WERI-Rb-1 (cell line): Measurements from ENCODE around the gene SNRPE.
"Not testable (repeated sequence)": the region's sequence is repeated elsewhere in the genome, so short reads cannot be mapped to it uniquely, and the experiment has no call there.

ENCODE experiments used
- DNase-seq: peaks from one replicate; pipeline ENCODE4 v3.0.0-alpha.2; 2020
- H3K27ac ChIP-seq: fragments of 250-450 bp; sonication (Bioruptor Pico); 2 replicates; pipeline ENCODE4 v1.5.1; 2020; ENCODE audit warnings: mild to moderate bottlenecking, moderate library complexity
- H3K27me3 ChIP-seq: fragments of 250-450 bp; sonication (Bioruptor Pico); 2 replicates; pipeline ENCODE4 v1.5.1; 2021; ENCODE audit warnings: mild to moderate bottlenecking, low read depth, moderate library complexity; ENCODE audit not compliant: insufficient read depth, severe bottlenecking
- H3K36me3 ChIP-seq: fragments of 250-450 bp; sonication (Bioruptor Pico); 2 replicates; pipeline ENCODE4 v1.5.1; 2020; ENCODE audit warnings: mild to moderate bottlenecking, moderate library complexity
- H3K4me3 ChIP-seq: 2 replicates; pipeline ENCODE4 v1.5.1; 2011; ENCODE audit warnings: low read depth, mild to moderate bottlenecking, control low read depth, low read length
- H3K9me3 ChIP-seq: fragments of 250-450 bp; sonication (Bioruptor Pico); 2 replicates; pipeline ENCODE4 v1.5.1; 2021; ENCODE audit warnings: mild to moderate bottlenecking, moderate library complexity; ENCODE audit not compliant: severe bottlenecking
- TF ChIP-seq, protein P1 (sequence below): IDR thresholded peaks from 2 replicates; pipeline ENCODE4 v1.5.1; 2011; ENCODE audit warnings: low read depth, mild to moderate bottlenecking, control low read depth, inconsistent platforms, low read length

The SNRPE gene

DNA sequence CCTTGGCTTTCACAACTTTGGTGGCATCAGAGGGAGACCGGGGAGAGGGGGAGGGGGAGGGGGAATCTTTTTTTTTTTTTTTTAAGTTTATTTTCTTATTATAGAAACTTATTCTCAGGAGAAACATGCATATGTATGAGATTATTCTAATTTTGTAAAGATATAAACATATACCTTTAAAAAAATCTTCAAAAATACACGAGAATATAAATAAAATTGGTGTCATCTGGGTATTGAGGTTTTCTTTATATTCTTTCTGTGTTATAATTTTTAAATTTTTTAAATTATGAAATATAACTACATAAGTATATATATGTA, 18.9 kb upstream of the SNRPE start:
- DNase-seq: no peak
- Histone ChIP-seq H3K9me3 (peaks cover 3% of the 10 kb centered on the region), H3K36me3 (peaks cover 89% of the 10 kb centered on the region), H3K4me3 (no peak overlapping the region), H3K27ac (no peak overlapping the region), H3K27me3 (no peaks in the 10 kb centered on the region)
- TF ChIP-seq, protein P1, sequence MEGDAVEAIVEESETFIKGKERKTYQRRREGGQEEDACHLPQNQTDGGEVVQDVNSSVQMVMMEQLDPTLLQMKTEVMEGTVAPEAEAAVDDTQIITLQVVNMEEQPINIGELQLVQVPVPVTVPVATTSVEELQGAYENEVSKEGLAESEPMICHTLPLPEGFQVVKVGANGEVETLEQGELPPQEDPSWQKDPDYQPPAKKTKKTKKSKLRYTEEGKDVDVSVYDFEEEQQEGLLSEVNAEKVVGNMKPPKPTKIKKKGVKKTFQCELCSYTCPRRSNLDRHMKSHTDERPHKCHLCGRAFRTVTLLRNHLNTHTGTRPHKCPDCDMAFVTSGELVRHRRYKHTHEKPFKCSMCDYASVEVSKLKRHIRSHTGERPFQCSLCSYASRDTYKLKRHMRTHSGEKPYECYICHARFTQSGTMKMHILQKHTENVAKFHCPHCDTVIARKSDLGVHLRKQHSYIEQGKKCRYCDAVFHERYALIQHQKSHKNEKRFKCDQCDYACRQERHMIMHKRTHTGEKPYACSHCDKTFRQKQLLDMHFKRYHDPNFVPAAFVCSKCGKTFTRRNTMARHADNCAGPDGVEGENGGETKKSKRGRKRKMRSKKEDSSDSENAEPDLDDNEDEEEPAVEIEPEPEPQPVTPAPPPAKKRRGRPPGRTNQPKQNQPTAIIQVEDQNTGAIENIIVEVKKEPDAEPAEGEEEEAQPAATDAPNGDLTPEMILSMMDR: no peak

DNA sequence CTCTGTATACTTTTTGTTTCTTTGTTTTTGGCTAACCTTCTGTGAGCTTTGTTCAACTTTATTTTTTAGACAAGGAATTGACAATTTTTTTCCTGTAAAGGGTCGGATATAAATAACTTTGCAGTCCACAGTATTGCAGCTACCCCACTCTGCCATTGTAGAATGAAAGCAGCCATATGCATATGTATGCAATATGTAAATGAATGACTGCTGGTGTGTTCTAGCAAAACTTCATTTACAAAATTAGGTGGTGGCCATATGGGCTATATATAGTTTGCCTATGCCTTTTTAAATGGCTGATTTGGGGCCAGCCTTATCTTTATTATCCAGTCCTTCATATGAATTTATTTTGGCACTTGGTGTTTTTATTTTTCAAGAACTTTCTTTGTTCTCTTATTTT, 18.0 kb upstream of the SNRPE start:
- TF ChIP-seq, protein P1: no peak
- no peak overlapping the region for H3K27ac ChIP-seq

DNA sequence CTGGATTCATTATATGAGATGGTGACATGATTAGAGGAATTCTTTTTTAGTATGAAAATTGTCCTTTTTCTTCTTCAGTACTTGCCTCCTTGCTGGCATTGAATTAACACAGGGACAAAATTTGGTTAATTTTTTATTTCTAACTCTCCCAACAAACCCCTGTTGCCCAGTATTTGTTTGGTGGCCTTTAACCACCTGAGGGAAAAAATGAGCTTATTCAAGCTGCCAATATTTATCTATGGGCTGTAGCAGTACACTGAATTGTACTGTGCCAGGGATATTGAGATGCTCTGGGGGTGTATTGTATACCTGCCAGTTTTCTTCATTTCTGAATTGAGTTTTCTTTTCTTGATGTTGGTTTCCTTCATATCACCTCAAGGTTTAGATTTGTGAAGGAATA, 8.3 kb upstream of the SNRPE start:
- peaks cover 72% of the 10 kb centered on the region for H3K36me3 ChIP-seq
- H3K9me3 ChIP-seq, H3K4me3 ChIP-seq, DNase-seq, H3K27ac ChIP-seq, H3K27me3 ChIP-seq: not testable (repeated sequence)

More for the DNA sequence above, 18.0 kb upstream of the SNRPE start:
- DNase-seq: no peak
- Histone ChIP-seq H3K27me3 (no peaks in the 10 kb centered on the region), H3K36me3 (peaks cover 89% of the 10 kb centered on the region), H3K4me3 (no peak overlapping the region), H3K9me3 (peaks cover 3% of the 10 kb centered on the region)

DNA sequence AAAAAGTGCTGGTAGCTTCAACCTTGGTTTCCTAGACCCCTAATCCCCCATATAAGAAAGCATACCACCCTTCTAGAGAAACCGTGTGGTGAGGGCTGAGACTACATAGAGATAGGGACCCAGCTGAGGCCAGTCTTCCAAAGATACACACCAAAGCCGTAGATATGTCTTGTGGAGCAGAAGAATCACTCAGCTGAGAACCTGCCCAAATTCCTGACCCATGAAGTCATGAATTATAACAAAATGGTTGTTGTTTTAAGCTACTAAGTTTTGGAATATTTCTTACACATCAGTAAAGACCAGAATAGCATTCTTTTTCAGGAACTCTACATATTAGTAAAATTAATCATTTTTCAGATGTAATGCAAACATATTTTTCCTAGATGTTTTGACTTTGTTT, 3.3 kb upstream of the SNRPE start:
- peaks cover 43% of the 10 kb centered on the region for H3K36me3 ChIP-seq
- no peak overlapping the region for H3K27ac ChIP-seq
- no peak overlapping the region for H3K4me3 ChIP-seq
- no peaks in the 10 kb centered on the region for H3K9me3 ChIP-seq
- no peak for DNase-seq
- TF ChIP-seq, protein P1: no peak
- H3K27me3 ChIP-seq: no peaks in the 10 kb centered on the region

DNA sequence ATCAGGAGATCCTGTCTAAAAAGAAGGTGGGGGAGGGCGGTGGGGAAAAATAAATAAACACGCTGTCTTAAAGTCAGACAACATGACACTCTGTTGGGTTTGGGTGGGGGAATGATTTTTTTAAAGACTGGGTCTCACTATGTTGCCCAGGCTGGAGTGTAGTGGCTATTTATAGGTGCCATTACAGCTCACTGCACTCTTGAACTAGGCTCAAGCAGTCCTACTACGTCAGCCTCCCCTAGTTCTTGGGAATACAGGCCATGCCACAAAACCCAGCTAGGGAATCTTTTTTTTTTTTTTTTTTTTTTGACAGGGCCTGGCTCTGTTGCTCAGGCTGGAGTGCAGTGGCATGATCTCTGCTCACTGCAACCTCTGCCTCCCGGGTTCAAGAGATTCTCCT, 2.4 kb upstream of the SNRPE start:
- no peak for DNase-seq
- Histone ChIP-seq H3K36me3 (peaks cover 47% of the 10 kb centered on the region), H3K4me3 (no peak overlapping the region), H3K27me3 (no peaks in the 10 kb centered on the region), H3K9me3 (no peaks in the 10 kb centered on the region), H3K27ac (no peak overlapping the region)
- TF ChIP-seq, protein P1: no peak

DNA sequence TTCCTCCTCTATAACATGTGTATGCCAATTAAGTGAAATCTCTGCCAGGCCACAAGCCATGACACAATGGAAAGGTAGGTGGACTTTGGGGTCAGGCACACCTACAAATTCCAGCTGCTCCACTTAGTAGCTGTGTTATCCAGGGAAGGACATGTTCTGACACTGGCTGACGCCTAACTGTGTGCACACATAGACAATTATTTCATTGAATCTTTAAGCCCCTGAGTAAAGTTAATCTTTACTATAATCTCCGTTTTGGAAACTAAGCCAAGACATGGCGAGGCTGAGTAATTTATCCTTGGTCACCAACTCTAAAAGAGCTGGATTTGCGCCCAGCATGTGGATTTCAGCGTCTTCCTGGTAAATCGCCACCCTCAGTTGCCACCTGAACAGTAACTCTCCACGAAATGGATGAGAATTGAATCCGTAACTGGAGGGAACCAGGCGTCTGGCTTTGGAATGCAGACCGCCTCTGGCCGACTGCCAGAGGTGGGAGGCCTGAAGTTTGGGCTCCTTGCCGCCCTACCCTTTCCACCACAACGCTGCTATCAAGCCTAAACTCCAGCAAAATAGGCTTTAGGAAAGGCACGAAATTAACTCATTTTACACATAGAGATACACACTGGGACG, 888 bp upstream of the SNRPE start:
- Histone ChIP-seq H3K27me3 (no peaks in the 10 kb centered on the region), H3K27ac (peak overlapping the region; percentile 64), H3K9me3 (no peaks in the 10 kb centered on the region), H3K4me3 (peak overlapping the region; percentile 54), H3K36me3 (peaks cover 47% of the 10 kb centered on the region)
- TF ChIP-seq, protein P1: no peak
- DNase-seq: peak; percentile 43
